ENCODE results near the gene PAX7. TPM values are rescaled to one million over a fixed set of nuclear protein-coding genes. Genes with fewer than 3 reads are reported as not detected.

The PAX7 gene
- total RNA-seq, 2 donors from 2014 or later = not detected

GRCh38 chr1:18703041-18703621 lies 72.5 kb downstream of the PAX7 start:
- H3K27me3 ChIP-seq = peaks cover 0 to 6% of the 10 kb centered on the region in 2 donors
- no peak for ATAC-seq
- 30 to 36% methylated on average over 5 to 21 of the region's 21 CpGs for WGBS, 2 donors

GRCh38 chr1:18705811-18706210 lies 75.2 kb downstream of the PAX7 start:
- WGBS, 2 donors = 36 to 37% methylated on average over 12 of the region's 12 CpGs
- Histone ChIP-seq H3K27me3 (peaks cover 0 to 6% of the 10 kb centered on the region in 2 donors), H3K4me3 (no peak overlapping the region)

More at GRCh38 chr1:18703041-18703621, 72.5 kb downstream of the PAX7 start:
- no peaks in the 10 kb centered on the region for H3K36me3 ChIP-seq (replicated peaks in 1 of 2; ENCODE audit: insufficient read depth in 1 of 2, low read depth in 2 of 2)
- H3K9me3 ChIP-seq = no peaks in the 10 kb centered on the region
- intact Hi-C loops (cut with DNase I) = no loop called here
- no peak overlapping the region for H3K4me3 ChIP-seq
- H3K27ac ChIP-seq = no peak overlapping the region
- TF ChIP-seq CTCF (IDR thresholded peaks at IDR 0.05) = no peak
- TF ChIP-seq POLR2A (IDR thresholded peaks at IDR 0.05) = no peak
- H3K4me1 ChIP-seq = no peaks in the 10 kb centered on the region
- no peak for DNase-seq

GRCh38 chr1:18707696-18708257 lies 77.1 kb downstream of the PAX7 start:
- Histone ChIP-seq H3K4me1 (no peaks in the 10 kb centered on the region), H3K27me3 (peaks cover 0 to 6% of the 10 kb centered on the region in 2 donors), H3K9me3 (no peaks in the 10 kb centered on the region), H3K4me3 (no peak overlapping the region), H3K36me3 (replicated peaks in 1 of 2; ENCODE audit: insufficient read depth in 1 of 2, low read depth in 2 of 2) (no peaks in the 10 kb centered on the region), H3K27ac (no peak overlapping the region)
- DNase-seq (no peak), ATAC-seq (no peak)
- no peak for TF ChIP-seq CTCF (IDR thresholded peaks at IDR 0.05)
- TF ChIP-seq POLR2A (IDR thresholded peaks at IDR 0.05) = no peak
- intact Hi-C loops (cut with DNase I) = no loop called here
- WGBS, 2 donors = 66 to 68% methylated on average over 6 of the region's 6 CpGs

More at GRCh38 chr1:18705811-18706210, 75.2 kb downstream of the PAX7 start:
- TF ChIP-seq CTCF (IDR thresholded peaks at IDR 0.05) = no peak
- TF ChIP-seq POLR2A (IDR thresholded peaks at IDR 0.05) = no peak
- Histone ChIP-seq H3K36me3 (replicated peaks in 1 of 2; ENCODE audit: insufficient read depth in 1 of 2, low read depth in 2 of 2) (no peaks in the 10 kb centered on the region), H3K9me3 (no peaks in the 10 kb centered on the region), H3K27ac (no peak overlapping the region), H3K4me1 (no peaks in the 10 kb centered on the region)
- intact Hi-C loops (cut with DNase I) = no loop called here
- ATAC-seq (no peak), DNase-seq (no peak)

- H3K4me1 ChIP-seq = no peaks in the 10 kb centered on the region
- H3K4me3 ChIP-seq = no peak overlapping the region
- no peak for DNase-seq
- intact Hi-C loops (cut with DNase I) = no loop called here
- no peaks in the 10 kb centered on the region for H3K9me3 ChIP-seq
- peaks cover 0 to 6% of the 10 kb centered on the region in 2 donors for H3K27me3 ChIP-seq
- no peak for TF ChIP-seq POLR2A (IDR thresholded peaks at IDR 0.05)
- TF ChIP-seq CTCF (IDR thresholded peaks at IDR 0.05) = no peak
- H3K36me3 ChIP-seq (replicated peaks in 1 of 2; ENCODE audit: insufficient read depth in 1 of 2, low read depth in 2 of 2) = no peaks in the 10 kb centered on the region
- no peak overlapping the region for H3K27ac ChIP-seq
- no peak for ATAC-seq
- WGBS, 2 donors = 41 to 48% methylated on average over 3 of the region's 3 CpGs
Observed at GRCh38 chr1:18710002-18710401, 79.4 kb downstream of the PAX7 start.

- intact Hi-C loops (cut with DNase I) = no loop called here
- Histone ChIP-seq H3K4me1 (no peaks in the 10 kb centered on the region), H3K4me3 (no peak overlapping the region), H3K27me3 (no peaks in the 10 kb centered on the region), H3K9me3 (no peaks in the 10 kb centered on the region), H3K36me3 (replicated peaks in 1 of 2; ENCODE audit: insufficient read depth in 1 of 2, low read depth in 2 of 2) (no peaks in the 10 kb centered on the region), H3K27ac (no peak overlapping the region)
- DNase-seq = no peak
- no peak for ATAC-seq
- TF ChIP-seq POLR2A (IDR thresholded peaks at IDR 0.05) (no peak), CTCF (IDR thresholded peaks at IDR 0.05) (no peak)
- 39 to 47% methylated on average over 8 of the region's 8 CpGs for WGBS, 2 donors
Observed at GRCh38 chr1:18711003-18711402, 80.4 kb downstream of the PAX7 start.

Data from body of pancreas (tissue), 4 donors.